CD8-positive, alpha-beta memory T cell (primary cell): ENCODE results near the gene GRIN1. TPM values are rescaled to one million over a fixed set of nuclear protein-coding genes. Genes with fewer than 3 reads are reported as not detected.

ENCODE experiments used
- CTCF ChIA-PET: fragments of 350-600 bp; sonication (Branson Sonifier 250); formaldehyde crosslinking; loops from one replicate; lab custom pipeline; 2021; ENCODE audit warnings: antibody characterized with exemption; lab: Charles Lee
- POLR2A ChIA-PET: fragments of 350-600 bp; sonication (Branson Sonifier 250); formaldehyde crosslinking; loops from one replicate; lab custom pipeline; 2021; ENCODE audit warnings: antibody characterized with exemption; lab: Charles Lee
- DNase-seq, 5 donors: peaks; one replicate each; pipeline versions ENCODE4 v3.0.0 to v3.0.0-alpha.2; 2020 to 2022; ENCODE audit warnings: mixed read lengths in 1 of 5
- H3K27ac ChIP-seq: one replicate; pipeline ENCODE4 v1.7.0; 2013; ENCODE audit warnings: low read depth, mild to moderate bottlenecking, low read length, moderate library complexity
- H3K27me3 ChIP-seq: 2 replicates; pipeline ENCODE4 v1.7.0; 2013; ENCODE audit warnings: low read length, mild to moderate bottlenecking; ENCODE audit not compliant: insufficient read depth, poor library complexity, severe bottlenecking
- H3K36me3 ChIP-seq: 2 replicates; pipeline ENCODE4 v1.7.0; 2013; ENCODE audit warnings: mild to moderate bottlenecking, low read length, moderate library complexity; ENCODE audit not compliant: insufficient read depth
- H3K4me1 ChIP-seq: 2 replicates; pipeline ENCODE4 v1.7.0; 2013; ENCODE audit warnings: mild to moderate bottlenecking, low read length, moderate library complexity; ENCODE audit not compliant: insufficient read depth
- H3K4me3 ChIP-seq: 2 replicates; pipeline ENCODE4 v1.7.0; 2013; ENCODE audit warnings: mild to moderate bottlenecking, low read length
- H3K9me3 ChIP-seq: 2 replicates; pipeline ENCODE4 v1.7.0; 2013; ENCODE audit warnings: mild to moderate bottlenecking, low read length
- H3K27ac Mint-ChIP-seq, 8 donors: one replicate each; pipeline ENCODE4 v1.8.0; 2020 to 2021; ENCODE audit warnings: mixed read lengths in 8 of 8, mild to moderate bottlenecking in 6 of 8, inconsistent platforms in 3 of 8, moderate library complexity in 3 of 8
- H3K27me3 Mint-ChIP-seq, 2 donors: one replicate each; pipeline ENCODE4 v1.8.0; 2020 to 2021; ENCODE audit warnings: mixed read lengths in 2 of 2, mild to moderate bottlenecking in 1 of 2, moderate library complexity in 1 of 2
- H3K36me3 Mint-ChIP-seq, 3 donors: one replicate each; pipeline ENCODE4 v1.8.0; 2020 to 2021; ENCODE audit warnings: mixed read lengths in 3 of 3, inconsistent platforms in 1 of 3, mild to moderate bottlenecking in 1 of 3
- H3K4me1 Mint-ChIP-seq, 3 donors: one replicate each; pipeline ENCODE4 v1.8.0; 2020 to 2021; ENCODE audit warnings: mixed read lengths in 3 of 3, inconsistent platforms in 1 of 3, mild to moderate bottlenecking in 1 of 3
- H3K4me3 Mint-ChIP-seq, 7 donors: one replicate each; pipeline ENCODE4 v1.8.0; 2020 to 2021; ENCODE audit warnings: mixed read lengths in 7 of 7, mild to moderate bottlenecking in 6 of 7, moderate library complexity in 4 of 7, inconsistent platforms in 2 of 7
- H3K9me3 Mint-ChIP-seq, 5 donors: one replicate each; pipeline ENCODE4 v1.8.0; 2020 to 2022; ENCODE audit warnings: mixed read lengths in 5 of 5, mild to moderate bottlenecking in 3 of 5, moderate library complexity in 2 of 5, inconsistent platforms in 1 of 5
- polyA plus RNA-seq: library from polyadenylated mRNA; unstranded; fragments of 300-500 nt; fragmentation: Illumina TruSeq; gene quantifications from one replicate; pipeline ENCODE4 v1.2.3, GENCODE V29; 2021
- total RNA-seq, 2 experiments: library from RNA; stranded (reverse); gene quantifications; one replicate each; pipeline ENCODE4 v1.2.3, GENCODE V29; 2021

Gene GRIN1
- total and polyA plus RNA-seq, 3 experiments from 2014 or later, result not detected

DNA sequence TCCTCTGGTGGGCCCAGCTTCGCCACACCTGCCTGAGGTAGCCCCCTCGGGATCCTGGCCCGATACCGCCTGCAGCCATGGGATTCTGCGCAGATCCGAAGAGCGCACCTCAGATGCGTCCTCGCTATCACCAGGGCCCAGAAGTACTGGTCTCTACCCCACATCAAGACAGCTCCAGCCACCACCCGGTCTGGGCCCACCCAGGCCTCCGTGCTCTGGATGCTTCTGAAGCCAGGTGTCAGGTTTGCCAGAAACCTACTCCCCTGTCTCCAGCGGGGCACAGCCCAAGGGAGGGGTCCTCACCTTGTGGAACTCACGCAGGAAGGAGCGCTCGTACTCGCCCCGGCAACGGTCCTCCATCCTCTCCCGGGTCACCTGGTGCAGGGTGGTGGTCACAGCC is 47.0 kb downstream of the GRIN1 start:
- H3K27ac ChIP-seq, result no peak overlapping the region
- no peak overlapping the region for H3K4me3 ChIP-seq
- ChIA-PET POLR2A (no interaction called here), CTCF (no interaction called here)
- no peak for DNase-seq
- H3K9me3 ChIP-seq, result no peaks in the 10 kb centered on the region
- H3K27me3 Mint-ChIP-seq, result no peaks in the 10 kb centered on the region
- H3K36me3 ChIP-seq, result peaks cover 12% of the 10 kb centered on the region
- no peak overlapping the region for H3K27ac Mint-ChIP-seq
- H3K9me3 Mint-ChIP-seq, result no peaks in the 10 kb centered on the region
- H3K4me1 Mint-ChIP-seq, result peaks cover 28 to 53% (median 30%) of the 10 kb centered on the region in 3 donors
- peaks cover 33% of the 10 kb centered on the region for H3K4me1 ChIP-seq
- peak overlapping the region in 4 of 7 donors; percentile 13 to 89 (median 67) for H3K4me3 Mint-ChIP-seq
- H3K27me3 ChIP-seq, result no peaks in the 10 kb centered on the region
- peaks cover 0 to 78% (median 8%) of the 10 kb centered on the region in 3 donors for H3K36me3 Mint-ChIP-seq

GRCh38 chr9:137186385-137186784 is 47.4 kb downstream of the GRIN1 start:
- H3K9me3 ChIP-seq, result no peaks in the 10 kb centered on the region
- Mint-ChIP-seq H3K27me3 (no peaks in the 10 kb centered on the region), H3K4me1 (peaks cover 28 to 56% (median 30%) of the 10 kb centered on the region in 3 donors), H3K9me3 (no peaks in the 10 kb centered on the region), H3K4me3 (peak overlapping the region; percentile 61 to 98 (median 92)), H3K27ac (peak overlapping the region in 4 of 8 donors; percentile 50 to 85 (median 76)), H3K36me3 (peaks cover 0 to 76% (median 8%) of the 10 kb centered on the region in 3 donors)
- peaks cover 33% of the 10 kb centered on the region for H3K4me1 ChIP-seq
- H3K27ac ChIP-seq, result no peak overlapping the region
- CTCF ChIA-PET, result no interaction called here
- no peaks in the 10 kb centered on the region for H3K27me3 ChIP-seq
- H3K4me3 ChIP-seq, result no peak overlapping the region
- no peak for DNase-seq
- POLR2A ChIA-PET, result no interaction called here
- H3K36me3 ChIP-seq, result peaks cover 12% of the 10 kb centered on the region

GRCh38 chr9:137187386-137187785 is 48.4 kb downstream of the GRIN1 start:
- no peak for DNase-seq
- POLR2A ChIA-PET, result interaction anchor here (0.6 to 2.3 kb wide), 5 partner anchors 14 to 823 kb away, joined by 3 to 20 read pairs (median 3); partner anchors contain the start of gene TPRN
- no peaks in the 10 kb centered on the region for H3K27me3 ChIP-seq
- no peaks in the 10 kb centered on the region for H3K27me3 Mint-ChIP-seq
- no peaks in the 10 kb centered on the region for H3K9me3 Mint-ChIP-seq
- H3K36me3 Mint-ChIP-seq, result peaks cover 0 to 68% (median 8%) of the 10 kb centered on the region in 3 donors
- CTCF ChIA-PET, result interaction anchor here (1.8 kb wide), 1 partner anchor 92 kb away, joined by 9 read pairs; no protein-coding TSS in a partner anchor
- peaks cover 33% of the 10 kb centered on the region for H3K4me1 ChIP-seq
- peak overlapping the region; percentile 89 to 98 (median 92) for H3K4me3 Mint-ChIP-seq
- peak overlapping the region; percentile 26 to 95 (median 88) for H3K27ac Mint-ChIP-seq
- peaks cover 28 to 56% (median 28%) of the 10 kb centered on the region in 3 donors for H3K4me1 Mint-ChIP-seq
- H3K27ac ChIP-seq, result peak overlapping the region; percentile 94
- H3K4me3 ChIP-seq, result peak overlapping the region; percentile 91
- no peaks in the 10 kb centered on the region for H3K9me3 ChIP-seq
- H3K36me3 ChIP-seq, result peaks cover 12% of the 10 kb centered on the region

GRCh38 chr9:137188086-137188489 is 49.1 kb downstream of the GRIN1 start:
- Mint-ChIP-seq H3K4me3 (peak overlapping the region; percentile 89 to 98 (median 92)), H3K36me3 (peaks cover 0 to 61% (median 6%) of the 10 kb centered on the region in 3 donors), H3K4me1 (peaks cover 28 to 56% (median 28%) of the 10 kb centered on the region in 3 donors), H3K27ac (peak overlapping the region; percentile 85 to 95 (median 93)), H3K9me3 (no peaks in the 10 kb centered on the region), H3K27me3 (no peaks in the 10 kb centered on the region)
- ChIA-PET CTCF (interaction anchor here (1.3 to 3.1 kb wide), 6 partner anchors 12 to 92 kb away, joined by 3 to 23 read pairs (median 6); partner anchors contain the start of genes CYSRT1, RNF224, TPRN and TUBB4B), POLR2A (interaction anchor here (0.6 to 2.3 kb wide), 8 partner anchors 13 to 824 kb away, joined by 3 to 20 read pairs (median 4); partner anchors contain the start of genes RNF208 and TPRN)
- H3K4me1 ChIP-seq, result peaks cover 33% of the 10 kb centered on the region
- H3K27me3 ChIP-seq, result no peaks in the 10 kb centered on the region
- DNase-seq, result no peak
- H3K27ac ChIP-seq, result peak overlapping the region; percentile 94
- no peaks in the 10 kb centered on the region for H3K9me3 ChIP-seq
- H3K4me3 ChIP-seq, result peak overlapping the region; percentile 91
- H3K36me3 ChIP-seq, result peaks cover 8% of the 10 kb centered on the region

DNA sequence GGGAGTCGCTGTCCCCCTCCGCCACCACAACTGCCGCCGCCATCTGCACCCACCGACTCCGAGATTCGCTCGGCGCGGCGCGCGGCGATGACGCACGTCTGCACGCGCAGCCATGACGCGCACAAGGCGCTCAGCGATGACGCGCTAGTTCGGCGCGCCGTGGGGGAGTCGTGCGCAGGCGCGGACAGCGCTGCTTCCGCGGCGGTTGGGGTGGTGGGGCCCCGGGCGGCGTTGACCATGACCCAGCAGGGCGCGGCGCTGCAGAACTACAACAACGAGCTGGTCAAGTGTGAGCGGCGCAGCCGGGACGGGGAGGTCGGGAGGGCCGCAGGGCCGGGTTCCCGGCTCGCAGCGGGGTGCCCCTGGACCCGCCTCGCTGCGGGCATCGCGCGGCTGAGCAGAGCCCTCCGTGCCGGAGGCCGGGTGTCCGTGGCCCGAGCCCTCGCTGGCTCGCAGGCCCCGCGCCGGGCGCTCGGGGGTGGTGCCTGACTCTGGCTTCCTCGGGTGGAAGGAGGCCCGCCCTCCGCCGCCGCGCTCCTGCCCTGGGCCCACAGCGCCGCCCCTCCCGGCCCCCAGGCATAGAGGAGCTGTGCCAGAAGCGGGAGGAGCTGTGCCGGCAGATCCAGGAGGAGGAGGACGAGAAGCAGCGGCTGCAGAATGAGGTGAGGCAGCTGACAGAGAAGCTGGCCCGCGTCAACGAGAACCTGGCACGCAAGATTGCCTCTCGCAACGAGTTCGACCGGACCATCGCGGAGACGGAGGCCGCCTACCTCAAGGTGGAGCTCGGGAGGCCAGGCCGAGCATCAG is 49.7 kb downstream of the GRIN1 start, which contains the start of the genes ANAPC2 and SSNA1:
Gene ANAPC2, minus strand, starts transcription at position 71 of the 807 bp plus-strand sequence. Its CDS starts 28 bp downstream, at position 43.
Gene SSNA1, plus strand, starts transcription at position 187 of the 807 bp plus-strand sequence. Its CDS starts 51 bp downstream, at position 238.
- peaks cover 33% of the 10 kb centered on the region for H3K4me1 ChIP-seq
- Mint-ChIP-seq H3K4me1 (peaks cover 28 to 56% (median 28%) of the 10 kb centered on the region in 3 donors), H3K36me3 (peaks cover 0 to 55% (median 6%) of the 10 kb centered on the region in 3 donors), H3K4me3 (peak within 1 kb of the TSS; percentile 90 to 98 (median 92)), H3K9me3 (no peaks in the 10 kb centered on the region), H3K27me3 (no peaks in the 10 kb centered on the region), H3K27ac (peak within 1 kb of the TSS; percentile 85 to 99 (median 96))
- CTCF ChIA-PET, result interaction anchor here (0.7 to 3.1 kb wide), 15 partner anchors 9 to 383 kb away, joined by 3 to 23 read pairs (median 5); partner anchors contain the start of genes CYSRT1, RNF224, TPRN and TUBB4B
- H3K27ac ChIP-seq, result peak within 1 kb of the TSS; percentile 94
- H3K27me3 ChIP-seq, result no peaks in the 10 kb centered on the region
- DNase-seq, result peak; percentile 89 to 94 (median 90)
- POLR2A ChIA-PET, result interaction anchor here (0.6 to 2.3 kb wide), 15 partner anchors 8 to 705 kb away, joined by 3 to 20 read pairs (median 4); partner anchors contain the start of genes DPP7, NDOR1, RNF208 and TMEM203
- H3K4me3 ChIP-seq, result peak within 1 kb of the TSS; percentile 91
- H3K9me3 ChIP-seq, result no peaks in the 10 kb centered on the region
- H3K36me3 ChIP-seq, result peaks cover 4% of the 10 kb centered on the region

GRCh38 chr9:137189297-137190295 is 50.6 kb downstream of the GRIN1 start:
- POLR2A ChIA-PET, result interaction anchor here (0.6 to 2.3 kb wide), 13 partner anchors 9 to 706 kb away, joined by 3 to 20 read pairs (median 4); partner anchors contain the start of genes DPP7, NDOR1, RNF208 and TMEM203
- H3K4me1 Mint-ChIP-seq, result peaks cover 24 to 50% (median 26%) of the 10 kb centered on the region in 3 donors
- peak overlapping the region; percentile 94 for H3K27ac ChIP-seq
- H3K4me3 ChIP-seq, result peak overlapping the region; percentile 91
- peak overlapping the region; percentile 85 to 99 (median 96) for H3K27ac Mint-ChIP-seq
- H3K27me3 Mint-ChIP-seq, result no peaks in the 10 kb centered on the region
- peaks cover 4% of the 10 kb centered on the region for H3K36me3 ChIP-seq
- no peaks in the 10 kb centered on the region for H3K27me3 ChIP-seq
- H3K4me1 ChIP-seq, result peaks cover 33% of the 10 kb centered on the region
- no peaks in the 10 kb centered on the region for H3K9me3 Mint-ChIP-seq
- CTCF ChIA-PET, result interaction anchor here (0.7 to 3.1 kb wide), 15 partner anchors 8 to 384 kb away, joined by 3 to 23 read pairs (median 5); partner anchors contain the start of genes CYSRT1, RNF224, TPRN and TUBB4B
- H3K36me3 Mint-ChIP-seq, result peaks cover 0 to 46% (median 2%) of the 10 kb centered on the region in 3 donors
- H3K4me3 Mint-ChIP-seq, result peak overlapping the region; percentile 90 to 98 (median 92)
- DNase-seq, result no peak
- no peaks in the 10 kb centered on the region for H3K9me3 ChIP-seq
